Esophagus muscularis mucosa (tissue), 4 donors: ENCODE measurements around the gene ARL11. TPM values are rescaled to one million over a fixed set of nuclear protein-coding genes. Genes with fewer than 3 reads are reported as not detected.

Source experiments
- DNase-seq: peaks from one replicate; pipeline ENCODE4 v3.0.0-alpha.2; 2017; ENCODE audit errors: extremely low spot score
- H3K27ac ChIP-seq, 4 donors: fragments of 200-600 bp; sonication (generic); replicated peaks in 1 of 4; 1 replicate in 3 of 4; 2 replicates in 1 of 4; pipeline ENCODE4 v1.5.1; 2016 to 2019; ENCODE audit warnings: mild to moderate bottlenecking in 1 of 4
- H3K27me3 ChIP-seq, 4 donors: fragments of 200-600 bp; sonication (generic); one replicate each; pipeline versions ENCODE4 v1.5.1 to v1.6.0; 2016 to 2019
- H3K36me3 ChIP-seq, 4 donors: fragments of 200-600 bp; sonication (generic); one replicate each; pipeline ENCODE4 v1.5.1; 2016 to 2019
- H3K4me1 ChIP-seq, 4 donors: fragments of 200-600 bp; sonication (generic); one replicate each; pipeline ENCODE4 v1.5.1; 2016 to 2019
- H3K4me3 ChIP-seq, 4 donors: fragments of 200-600 bp; sonication (generic); 1 replicate in 2 of 4; 2 replicates in 2 of 4; pipeline ENCODE4 v1.5.1; 2016 to 2019; ENCODE audit warnings: mild to moderate bottlenecking in 4 of 4, moderate library complexity in 1 of 4
- H3K9me3 ChIP-seq, 4 donors: fragments of 200-600 bp; sonication (generic); 1 replicate in 3 of 4; 2 replicates in 1 of 4; pipeline ENCODE4 v1.5.1; 2016 to 2019
- CTCF ChIP-seq, 3 experiments: fragments of 200-600 bp in 2 of 3; fragments of 450-650 bp in 1 of 3; sonication (generic) in 2 of 3; IDR thresholded peaks; one replicate each; pipeline ENCODE4 v1.5.1; 2017 to 2019; ENCODE audit warnings: antibody characterized with exemption in 3 of 3, mild to moderate bottlenecking in 2 of 3, moderate library complexity in 1 of 3
- EP300 ChIP-seq: sonication (generic); formaldehyde crosslinking; IDR thresholded peaks from one replicate; pipeline ENCODE4 v1.6.1; 2017; ENCODE audit warnings: antibody characterized with exemption
- POLR2A ChIP-seq: fragments of 450-650 bp; IDR thresholded peaks from one replicate; pipeline ENCODE4 v1.6.1; 2017; ENCODE audit warnings: antibody characterized with exemption, moderate library complexity, mild to moderate bottlenecking, low read depth
- POLR2AphosphoS5 ChIP-seq, 2 donors: sonication (generic); formaldehyde crosslinking; IDR thresholded peaks; one replicate each; pipeline ENCODE4 v1.6.1; 2017; ENCODE audit warnings: antibody characterized with exemption in 2 of 2
- WGBS: methylation state at CpG from one replicate; pipeline ENCODE4 v1.1.5; 2018; 5-methylcytosine and 5-hydroxymethylcytosine counted together
- intact Hi-C: fragments of 100-400 bp; cut with DNase I; formaldehyde crosslinking; loops from one replicate; pipeline ENCODE4 v1.15.1; 2023
- total RNA-seq, 4 donors: library from RNA; depleted of rRNA; stranded (reverse); fragments of >200 nt; gene quantifications; one replicate each; pipeline versions ENCODE4 v1.1.0 to v1.2.1, GENCODE V29; 2016

The ARL11 gene
- total RNA-seq = under 1 TPM; 0.13 to 0.83 (median 0.35) TPM

GRCh38 chr13:49627831-49628652, at the start of gene ARL11:
Gene ARL11 (plus strand): TSS chr13:49628507. CDS start chr13:49630448, 1,941 bp downstream.
- Histone ChIP-seq H3K36me3 (no peaks in the 10 kb centered on the region), H3K27me3 (no peaks in the 10 kb centered on the region), H3K4me1 (peaks cover 0 to 15% (median 0%) of the 10 kb centered on the region in 4 donors), H3K27ac (no peak within 1 kb of the TSS), H3K9me3 (no peaks in the 10 kb centered on the region), H3K4me3 (peak within 1 kb of the TSS; percentile 2 to 46 (median 20))
- WGBS = 55% methylated on average over 13 of the region's 17 CpGs
- no peak for DNase-seq
- intact Hi-C loops = no loop called here
- TF ChIP-seq CTCF (IDR thresholded peaks at IDR 0.05) (no peak), EP300 (no peak), POLR2A (no peak), POLR2AphosphoS5 (IDR thresholded peaks at IDR 0.05) (no peak)

GRCh38 chr13:49579501-49579900, 48.8 kb upstream of the ARL11 start:
- Histone ChIP-seq H3K9me3 (no peaks in the 10 kb centered on the region), H3K36me3 (peaks cover 0 to 38% (median 13%) of the 10 kb centered on the region in 4 donors), H3K4me1 (peaks cover 6 to 23% (median 13%) of the 10 kb centered on the region in 4 donors), H3K4me3 (no peak overlapping the region), H3K27me3 (no peaks in the 10 kb centered on the region), H3K27ac (no peak overlapping the region)
- WGBS = 85% methylated on average over 3 of the region's 3 CpGs
- DNase-seq = no peak
- intact Hi-C loops = no loop called here
- TF ChIP-seq EP300 (no peak), POLR2AphosphoS5 (IDR thresholded peaks at IDR 0.05) (no peak), CTCF (IDR thresholded peaks at IDR 0.05) (no peak), POLR2A (no peak)

GRCh38 chr13:49580980-49581680, 47.2 kb upstream of the ARL11 start:
- no peak for DNase-seq
- no peaks in the 10 kb centered on the region for H3K9me3 ChIP-seq
- 76% methylated on average over 5 of the region's 5 CpGs for WGBS
- H3K4me3 ChIP-seq = no peak overlapping the region
- no peak for TF ChIP-seq EP300
- no peak for TF ChIP-seq POLR2A
- no peak for TF ChIP-seq CTCF (IDR thresholded peaks at IDR 0.05)
- no peak for TF ChIP-seq POLR2AphosphoS5 (IDR thresholded peaks at IDR 0.05)
- peaks cover 12 to 30% (median 21%) of the 10 kb centered on the region in 4 donors for H3K4me1 ChIP-seq
- intact Hi-C loops = no loop called here
- no peaks in the 10 kb centered on the region for H3K27me3 ChIP-seq
- peaks cover 0 to 38% (median 13%) of the 10 kb centered on the region in 4 donors for H3K36me3 ChIP-seq
- no peak overlapping the region for H3K27ac ChIP-seq

- TF ChIP-seq POLR2AphosphoS5 (IDR thresholded peaks at IDR 0.05) (no peak), CTCF (IDR thresholded peaks at IDR 0.05) (no peak), POLR2A (no peak), EP300 (no peak)
- Histone ChIP-seq H3K4me3 (peak overlapping the region; percentile 80 to 99 (median 92)), H3K9me3 (no peaks in the 10 kb centered on the region), H3K27me3 (no peaks in the 10 kb centered on the region), H3K36me3 (peaks cover 0 to 30% (median 8%) of the 10 kb centered on the region in 4 donors), H3K27ac (peak overlapping the region; percentile 85 to 88 (median 88)), H3K4me1 (peaks cover 14 to 27% (median 25%) of the 10 kb centered on the region in 4 donors)
- no peak for DNase-seq
- intact Hi-C loops = no loop called here
- under 1% methylated on average over 16 of the region's 16 CpGs for WGBS
Observed at GRCh38 chr13:49584771-49585182, 43.5 kb upstream of the ARL11 start.
